Panc1 (cell line): ENCODE results near the gene NLRP12.

ENCODE experiments used
- POLR2AphosphoS5 ChIP-seq: IDR thresholded peaks from 2 replicates; pipeline ENCODE4 v1.6.1; 2012; ENCODE audit warnings: mild to moderate bottlenecking, low read depth, low read length, moderate library complexity
- SIN3A ChIP-seq: IDR thresholded peaks from 2 replicates; pipeline ENCODE4 v1.6.1; 2012; ENCODE audit warnings: low read depth, mild to moderate bottlenecking, low read length, moderate library complexity, borderline replicate concordance; ENCODE audit not compliant: insufficient read depth
- TCF7L2 ChIP-seq: IDR thresholded peaks from 2 replicates; pipeline ENCODE4 v1.6.1; 2011; ENCODE audit warnings: mild to moderate bottlenecking, low read depth, low read length, inconsistent platforms
- TF ChIP-seq, protein P1 (sequence below): fragments of 450-650 bp; IDR thresholded peaks from 2 replicates; pipeline ENCODE4 v1.5.1; 2017; ENCODE audit warnings: mild to moderate bottlenecking
- TF ChIP-seq, protein P2 (sequence below), 2 experiments: IDR thresholded peaks; 2 replicates each; pipeline ENCODE4 v1.6.1; 2011 to 2012; ENCODE audit warnings: low read depth in 2 of 2, control low read depth in 1 of 2, low read length in 1 of 2, mild to moderate bottlenecking in 1 of 2, moderate library complexity in 1 of 2; ENCODE audit not compliant: insufficient read depth in 1 of 2

DNA sequence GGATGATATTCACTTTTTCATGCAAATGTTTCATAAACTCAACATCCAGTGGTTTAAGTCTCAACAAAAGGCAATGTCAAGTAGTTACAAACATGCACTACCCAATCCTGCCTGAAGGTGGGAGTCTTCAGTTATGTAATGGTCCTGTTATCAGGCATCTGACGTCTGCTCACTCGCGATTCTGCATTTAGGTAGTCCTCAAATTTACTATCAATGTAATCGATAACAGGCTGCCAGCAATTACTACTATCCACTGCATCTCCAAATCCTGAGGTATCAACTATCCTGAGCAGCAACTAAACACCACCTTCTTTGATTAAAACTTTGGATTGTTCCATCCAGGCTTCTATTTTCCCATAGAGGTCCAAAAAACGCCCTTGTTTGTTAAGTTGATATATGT, 51.2 kb downstream of the NLRP12 start:
- TF ChIP-seq, protein P1, sequence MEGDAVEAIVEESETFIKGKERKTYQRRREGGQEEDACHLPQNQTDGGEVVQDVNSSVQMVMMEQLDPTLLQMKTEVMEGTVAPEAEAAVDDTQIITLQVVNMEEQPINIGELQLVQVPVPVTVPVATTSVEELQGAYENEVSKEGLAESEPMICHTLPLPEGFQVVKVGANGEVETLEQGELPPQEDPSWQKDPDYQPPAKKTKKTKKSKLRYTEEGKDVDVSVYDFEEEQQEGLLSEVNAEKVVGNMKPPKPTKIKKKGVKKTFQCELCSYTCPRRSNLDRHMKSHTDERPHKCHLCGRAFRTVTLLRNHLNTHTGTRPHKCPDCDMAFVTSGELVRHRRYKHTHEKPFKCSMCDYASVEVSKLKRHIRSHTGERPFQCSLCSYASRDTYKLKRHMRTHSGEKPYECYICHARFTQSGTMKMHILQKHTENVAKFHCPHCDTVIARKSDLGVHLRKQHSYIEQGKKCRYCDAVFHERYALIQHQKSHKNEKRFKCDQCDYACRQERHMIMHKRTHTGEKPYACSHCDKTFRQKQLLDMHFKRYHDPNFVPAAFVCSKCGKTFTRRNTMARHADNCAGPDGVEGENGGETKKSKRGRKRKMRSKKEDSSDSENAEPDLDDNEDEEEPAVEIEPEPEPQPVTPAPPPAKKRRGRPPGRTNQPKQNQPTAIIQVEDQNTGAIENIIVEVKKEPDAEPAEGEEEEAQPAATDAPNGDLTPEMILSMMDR, result peak; percentile 89
- TF ChIP-seq SIN3A, result no peak
- TF ChIP-seq, protein P2, sequence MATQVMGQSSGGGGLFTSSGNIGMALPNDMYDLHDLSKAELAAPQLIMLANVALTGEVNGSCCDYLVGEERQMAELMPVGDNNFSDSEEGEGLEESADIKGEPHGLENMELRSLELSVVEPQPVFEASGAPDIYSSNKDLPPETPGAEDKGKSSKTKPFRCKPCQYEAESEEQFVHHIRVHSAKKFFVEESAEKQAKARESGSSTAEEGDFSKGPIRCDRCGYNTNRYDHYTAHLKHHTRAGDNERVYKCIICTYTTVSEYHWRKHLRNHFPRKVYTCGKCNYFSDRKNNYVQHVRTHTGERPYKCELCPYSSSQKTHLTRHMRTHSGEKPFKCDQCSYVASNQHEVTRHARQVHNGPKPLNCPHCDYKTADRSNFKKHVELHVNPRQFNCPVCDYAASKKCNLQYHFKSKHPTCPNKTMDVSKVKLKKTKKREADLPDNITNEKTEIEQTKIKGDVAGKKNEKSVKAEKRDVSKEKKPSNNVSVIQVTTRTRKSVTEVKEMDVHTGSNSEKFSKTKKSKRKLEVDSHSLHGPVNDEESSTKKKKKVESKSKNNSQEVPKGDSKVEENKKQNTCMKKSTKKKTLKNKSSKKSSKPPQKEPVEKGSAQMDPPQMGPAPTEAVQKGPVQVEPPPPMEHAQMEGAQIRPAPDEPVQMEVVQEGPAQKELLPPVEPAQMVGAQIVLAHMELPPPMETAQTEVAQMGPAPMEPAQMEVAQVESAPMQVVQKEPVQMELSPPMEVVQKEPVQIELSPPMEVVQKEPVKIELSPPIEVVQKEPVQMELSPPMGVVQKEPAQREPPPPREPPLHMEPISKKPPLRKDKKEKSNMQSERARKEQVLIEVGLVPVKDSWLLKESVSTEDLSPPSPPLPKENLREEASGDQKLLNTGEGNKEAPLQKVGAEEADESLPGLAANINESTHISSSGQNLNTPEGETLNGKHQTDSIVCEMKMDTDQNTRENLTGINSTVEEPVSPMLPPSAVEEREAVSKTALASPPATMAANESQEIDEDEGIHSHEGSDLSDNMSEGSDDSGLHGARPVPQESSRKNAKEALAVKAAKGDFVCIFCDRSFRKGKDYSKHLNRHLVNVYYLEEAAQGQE (IDR thresholded peaks at IDR 0.05; ENCODE audit: insufficient read depth in 1 of 2, low read depth in 2 of 2, low read length in 1 of 2), result no peak
- TF ChIP-seq POLR2AphosphoS5, result no peak
- TF ChIP-seq TCF7L2, result no peak
